ENCODE data around the gene PHC2.

DNA sequence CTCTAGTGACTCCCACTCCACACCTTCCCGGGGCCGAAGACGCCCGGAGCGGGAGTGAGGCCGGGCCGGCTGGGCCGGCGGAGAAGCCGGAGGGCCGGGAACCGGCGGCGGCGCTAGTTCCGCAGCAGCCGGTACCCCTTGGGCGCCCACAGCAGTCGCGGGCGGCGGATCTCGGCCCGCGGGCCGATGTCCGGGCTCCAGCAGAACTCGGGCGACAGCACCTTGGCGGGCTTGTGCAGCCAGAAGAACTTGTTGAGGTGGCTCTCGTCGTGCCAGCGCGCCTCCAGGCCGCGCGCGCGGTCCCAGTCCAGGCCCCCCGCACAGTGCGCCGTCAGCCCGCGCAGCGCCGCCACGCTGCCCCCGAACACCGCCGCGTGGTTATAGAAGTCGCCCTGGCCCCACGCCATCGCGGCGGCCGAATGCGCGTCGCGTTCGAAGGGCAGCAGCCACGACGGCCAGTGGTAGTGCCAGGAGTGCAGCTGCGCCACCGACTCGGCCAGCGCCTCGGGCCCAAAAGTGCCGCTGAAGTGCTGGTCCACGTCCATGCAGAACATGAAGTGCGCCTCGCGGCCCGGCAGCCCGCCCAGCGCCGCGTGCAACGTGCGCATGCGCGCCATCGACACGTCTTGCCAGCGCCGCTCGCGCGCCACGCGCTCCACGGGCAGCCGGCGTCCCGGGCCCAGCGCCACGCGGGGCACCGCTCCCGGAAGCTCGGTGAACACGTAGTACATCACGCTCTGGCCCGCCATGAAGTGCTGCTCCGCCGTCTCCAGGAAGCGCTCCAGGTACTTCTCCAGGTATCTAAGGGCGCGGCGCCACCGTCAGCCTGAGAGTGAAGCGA, 124.0 kb downstream of the PHC2 start:
- TF ChIP-seq, protein P1, sequence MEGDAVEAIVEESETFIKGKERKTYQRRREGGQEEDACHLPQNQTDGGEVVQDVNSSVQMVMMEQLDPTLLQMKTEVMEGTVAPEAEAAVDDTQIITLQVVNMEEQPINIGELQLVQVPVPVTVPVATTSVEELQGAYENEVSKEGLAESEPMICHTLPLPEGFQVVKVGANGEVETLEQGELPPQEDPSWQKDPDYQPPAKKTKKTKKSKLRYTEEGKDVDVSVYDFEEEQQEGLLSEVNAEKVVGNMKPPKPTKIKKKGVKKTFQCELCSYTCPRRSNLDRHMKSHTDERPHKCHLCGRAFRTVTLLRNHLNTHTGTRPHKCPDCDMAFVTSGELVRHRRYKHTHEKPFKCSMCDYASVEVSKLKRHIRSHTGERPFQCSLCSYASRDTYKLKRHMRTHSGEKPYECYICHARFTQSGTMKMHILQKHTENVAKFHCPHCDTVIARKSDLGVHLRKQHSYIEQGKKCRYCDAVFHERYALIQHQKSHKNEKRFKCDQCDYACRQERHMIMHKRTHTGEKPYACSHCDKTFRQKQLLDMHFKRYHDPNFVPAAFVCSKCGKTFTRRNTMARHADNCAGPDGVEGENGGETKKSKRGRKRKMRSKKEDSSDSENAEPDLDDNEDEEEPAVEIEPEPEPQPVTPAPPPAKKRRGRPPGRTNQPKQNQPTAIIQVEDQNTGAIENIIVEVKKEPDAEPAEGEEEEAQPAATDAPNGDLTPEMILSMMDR (IDR thresholded peaks at IDR 0.05) = no peak
- TF ChIP-seq POLR2A (IDR thresholded peaks at IDR 0.05) = no peak
- TF ChIP-seq POLR2AphosphoS5 (IDR thresholded peaks at IDR 0.05) = no peak
